Natural killer cell (primary cell): ENCODE data around the gene POLR3K. TPM values are rescaled to one million over a fixed set of nuclear protein-coding genes. Genes with fewer than 3 reads are reported as not detected.

ENCODE experiments used
- ATAC-seq, 3 donors: fragments of 150-1000 bp in 2 of 3; fragments of 200-7000 bp in 1 of 3; cut with Tn5 transposase; 1 replicate in 1 of 3; 2 replicates in 2 of 3; pipeline ENCODE4 v1.10.0; 2021; ENCODE audit warnings: mild to moderate bottlenecking in 2 of 3, moderate library complexity in 2 of 3
- DNase-seq, 2 donors: peaks; one replicate each; pipeline versions ENCODE4 v3.0.0 to v3.0.0-alpha.2; 2013 to 2021; ENCODE audit warnings: mixed read lengths in 1 of 2
- H3K27ac ChIP-seq: one replicate; pipeline ENCODE4 v1.5.1; 2013; ENCODE audit warnings: mild to moderate bottlenecking, low read length
- H3K27me3 ChIP-seq: one replicate; pipeline ENCODE4 v1.6.1; 2013; ENCODE audit warnings: low read length; ENCODE audit not compliant: control insufficient read depth, insufficient read depth
- H3K36me3 ChIP-seq: one replicate; pipeline ENCODE4 v1.6.1; 2013; ENCODE audit warnings: low read length; ENCODE audit not compliant: control insufficient read depth, insufficient read depth
- H3K4me1 ChIP-seq: one replicate; pipeline ENCODE4 v1.6.1; 2013; ENCODE audit warnings: low read length; ENCODE audit not compliant: control insufficient read depth, insufficient read depth
- H3K4me3 ChIP-seq: one replicate; pipeline ENCODE4 v1.5.1; 2013; ENCODE audit warnings: low read length
- H3K9me3 ChIP-seq: one replicate; pipeline ENCODE4 v1.6.1; 2013; ENCODE audit warnings: low read length; ENCODE audit not compliant: control insufficient read depth, insufficient read depth
- H3K27ac Mint-ChIP-seq, 2 donors: one replicate each; pipeline ENCODE4 v1.8.0; 2022; ENCODE audit warnings: mild to moderate bottlenecking in 2 of 2, mixed read lengths in 2 of 2, moderate library complexity in 1 of 2
- H3K27me3 Mint-ChIP-seq, 2 donors: one replicate each; pipeline ENCODE4 v1.8.0; 2022; ENCODE audit warnings: low read depth in 2 of 2, mixed read lengths in 2 of 2
- H3K36me3 Mint-ChIP-seq: one replicate; pipeline ENCODE4 v1.8.0; 2022; ENCODE audit warnings: mixed read lengths
- H3K4me1 Mint-ChIP-seq, 2 donors: one replicate each; pipeline ENCODE4 v1.8.0; 2022; ENCODE audit warnings: mixed read lengths in 2 of 2
- H3K4me3 Mint-ChIP-seq: one replicate; pipeline ENCODE4 v1.8.0; 2022; ENCODE audit warnings: mild to moderate bottlenecking, moderate library complexity, mixed read lengths
- H3K9me3 Mint-ChIP-seq, 2 donors: one replicate each; pipeline ENCODE4 v1.8.0; 2022; ENCODE audit warnings: mixed read lengths in 2 of 2
- WGBS: methylation state at CpG from one replicate; pipeline ENCODE4 v1.1.7; 2013; ENCODE audit warnings: missing lambda C conversion rate; ENCODE audit not compliant: insufficient coverage; 5-methylcytosine and 5-hydroxymethylcytosine counted together
- intact Hi-C: fragments of 100-400 bp; cut with micrococcal nuclease; formaldehyde crosslinking; loops from one replicate; pipeline ENCODE4 v1.14.2; 2022
- total RNA-seq, 4 donors: library from RNA; stranded (reverse); fragments of 120-200 nt in 1 of 4; gene quantifications; one replicate each; pipeline versions ENCODE4 v1.2.3 to v1.2.4, GENCODE V29; 2013 to 2022
- TF ChIP-seq, protein P1 (sequence below): fragments of 200-600 bp; IDR thresholded peaks from one replicate; pipeline ENCODE4 v1.8.0; 2022; ENCODE audit warnings: antibody characterized with exemption

Gene POLR3K
- total RNA-seq, 3 donors from 2014 or later (not counting 1 experiment from before 2014, with no cell fraction given) = 10.6 to 14.6 (median 11.3) TPM

DNA sequence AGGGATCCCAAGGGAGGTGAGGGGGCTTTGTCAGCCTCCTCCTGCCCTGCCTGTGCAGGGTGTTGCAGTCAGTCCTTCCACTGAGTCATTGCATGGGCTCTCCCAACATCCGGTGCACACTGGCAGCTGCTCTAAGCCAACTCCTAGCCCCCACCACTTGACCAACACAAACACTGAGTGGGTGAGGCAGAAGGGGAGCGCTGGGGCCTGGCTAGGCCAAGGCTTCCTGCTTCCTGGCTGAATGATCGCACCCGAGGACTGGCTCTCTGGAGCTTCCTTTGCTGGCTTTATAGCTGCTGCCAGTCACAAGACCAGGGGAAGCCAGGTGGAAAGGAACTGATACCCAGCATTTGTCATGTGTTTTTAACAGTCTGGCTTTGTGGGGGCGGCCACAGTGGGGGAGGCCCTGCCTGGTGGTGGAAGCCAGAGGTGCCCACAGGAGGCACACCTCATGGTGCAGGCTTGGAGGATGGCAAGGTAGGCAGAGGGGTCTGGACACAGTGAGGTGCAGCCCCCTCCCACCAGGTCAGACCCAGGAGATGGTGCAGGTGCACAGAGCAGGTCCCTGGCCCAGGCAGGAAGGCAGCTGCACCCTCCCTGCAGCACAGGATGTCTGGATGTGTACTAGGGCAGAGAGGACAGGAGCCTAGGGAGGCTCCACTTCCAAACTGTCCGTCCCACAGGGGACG lies 31.5 kb upstream of the POLR3K start:
- Histone ChIP-seq H3K27me3 (no peaks in the 10 kb centered on the region), H3K9me3 (no peaks in the 10 kb centered on the region), H3K4me1 (peaks cover 40% of the 10 kb centered on the region), H3K36me3 (peaks cover 26% of the 10 kb centered on the region), H3K27ac (peak overlapping the region; percentile 75), H3K4me3 (no peak overlapping the region)
- peak; percentile 82 to 92 (median 87) for ATAC-seq
- Mint-ChIP-seq H3K27ac (peak overlapping the region; percentile 60 to 87), H3K27me3 (no peaks in the 10 kb centered on the region), H3K4me1 (peaks cover 19 to 38% of the 10 kb centered on the region in 2 donors), H3K4me3 (peak overlapping the region; percentile 75), H3K9me3 (no peaks in the 10 kb centered on the region), H3K36me3 (no peaks in the 10 kb centered on the region)
- TF ChIP-seq, protein P1, sequence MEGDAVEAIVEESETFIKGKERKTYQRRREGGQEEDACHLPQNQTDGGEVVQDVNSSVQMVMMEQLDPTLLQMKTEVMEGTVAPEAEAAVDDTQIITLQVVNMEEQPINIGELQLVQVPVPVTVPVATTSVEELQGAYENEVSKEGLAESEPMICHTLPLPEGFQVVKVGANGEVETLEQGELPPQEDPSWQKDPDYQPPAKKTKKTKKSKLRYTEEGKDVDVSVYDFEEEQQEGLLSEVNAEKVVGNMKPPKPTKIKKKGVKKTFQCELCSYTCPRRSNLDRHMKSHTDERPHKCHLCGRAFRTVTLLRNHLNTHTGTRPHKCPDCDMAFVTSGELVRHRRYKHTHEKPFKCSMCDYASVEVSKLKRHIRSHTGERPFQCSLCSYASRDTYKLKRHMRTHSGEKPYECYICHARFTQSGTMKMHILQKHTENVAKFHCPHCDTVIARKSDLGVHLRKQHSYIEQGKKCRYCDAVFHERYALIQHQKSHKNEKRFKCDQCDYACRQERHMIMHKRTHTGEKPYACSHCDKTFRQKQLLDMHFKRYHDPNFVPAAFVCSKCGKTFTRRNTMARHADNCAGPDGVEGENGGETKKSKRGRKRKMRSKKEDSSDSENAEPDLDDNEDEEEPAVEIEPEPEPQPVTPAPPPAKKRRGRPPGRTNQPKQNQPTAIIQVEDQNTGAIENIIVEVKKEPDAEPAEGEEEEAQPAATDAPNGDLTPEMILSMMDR = no peak
- WGBS = 17% methylated on average over 7 of the region's 7 CpGs
- peak; percentile 36 to 59 for DNase-seq
- intact Hi-C loops = no loop called here

DNA sequence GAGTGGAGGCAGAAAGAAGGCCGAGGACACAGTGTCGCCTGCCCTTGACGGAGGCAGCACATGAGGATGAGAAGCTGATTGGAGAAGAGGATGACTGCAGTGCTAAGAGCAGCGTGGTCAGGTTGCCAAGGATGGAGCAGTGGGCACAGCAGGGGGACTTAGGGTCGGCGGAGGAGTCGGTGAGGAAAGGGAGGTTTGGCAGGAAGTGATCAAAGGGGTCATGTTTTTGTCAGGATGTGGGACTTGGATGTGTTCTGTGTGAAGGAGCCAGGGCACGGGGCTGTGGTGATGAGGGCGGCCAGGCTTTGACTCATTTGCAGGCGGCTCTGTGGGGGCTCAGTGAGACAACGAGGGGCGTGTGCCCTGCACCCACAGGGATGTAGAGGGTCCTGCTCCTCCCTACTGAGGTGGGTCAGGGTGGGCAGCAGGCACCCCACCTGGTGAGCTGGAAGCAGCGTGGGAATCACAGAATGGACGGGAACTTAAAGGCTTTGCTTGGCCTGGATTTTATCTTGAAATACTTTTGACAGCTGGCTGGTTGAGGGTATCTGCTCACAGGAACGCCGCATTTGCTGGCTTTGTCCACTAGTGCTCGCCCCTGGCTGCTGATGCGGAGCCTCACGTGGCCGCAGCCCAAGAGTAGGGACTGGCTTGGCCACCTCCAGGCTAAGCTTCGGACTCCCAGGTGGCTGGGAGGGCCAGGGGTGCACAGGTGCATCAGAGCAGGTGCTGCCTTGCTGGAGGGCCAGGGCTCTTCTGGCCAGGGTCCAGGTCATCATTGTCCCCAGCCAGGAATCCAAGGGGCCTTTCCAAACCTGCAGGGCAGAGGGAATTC lies 30.6 kb upstream of the POLR3K start:
- Histone ChIP-seq H3K27me3 (no peaks in the 10 kb centered on the region), H3K9me3 (no peaks in the 10 kb centered on the region), H3K27ac (peak overlapping the region; percentile 75), H3K4me1 (peaks cover 49% of the 10 kb centered on the region), H3K36me3 (peaks cover 22% of the 10 kb centered on the region), H3K4me3 (no peak overlapping the region)
- Mint-ChIP-seq H3K4me3 (peak overlapping the region; percentile 47), H3K9me3 (no peaks in the 10 kb centered on the region), H3K4me1 (peaks cover 28 to 47% of the 10 kb centered on the region in 2 donors), H3K27me3 (no peaks in the 10 kb centered on the region), H3K36me3 (no peaks in the 10 kb centered on the region), H3K27ac (peak overlapping the region; percentile 60 to 87)
- ATAC-seq (peak in 2 of 3 donors; percentile 21 to 22), DNase-seq (peak in 1 of 2 donors; percentile 15)
- TF ChIP-seq, protein P1 = no peak
- intact Hi-C loops = no loop called here
- 53% methylated on average over 21 of the region's 21 CpGs for WGBS

DNA sequence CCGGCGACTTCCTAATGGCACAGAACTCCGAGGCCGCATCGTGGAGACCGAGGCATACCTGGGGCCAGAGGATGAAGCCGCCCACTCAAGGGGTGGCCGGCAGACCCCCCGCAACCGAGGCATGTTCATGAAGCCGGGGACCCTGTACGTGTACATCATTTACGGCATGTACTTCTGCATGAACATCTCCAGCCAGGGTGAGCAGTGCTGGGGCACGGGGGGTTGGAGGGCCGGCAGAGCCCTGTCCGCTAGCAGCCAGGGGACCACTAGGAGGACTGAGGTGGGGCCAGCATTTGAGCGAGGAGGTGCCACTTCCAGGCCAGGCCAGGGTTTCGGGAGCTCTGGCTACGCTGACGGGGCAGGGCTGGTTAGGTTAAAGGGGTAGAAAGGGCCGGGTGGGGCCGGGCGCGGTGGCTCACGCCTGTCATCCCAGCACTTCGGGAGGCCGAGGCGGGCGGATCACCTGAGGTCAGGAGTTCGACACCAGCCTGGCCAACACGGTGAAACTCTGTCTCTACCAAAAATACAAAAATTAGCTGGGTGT lies 29.7 kb upstream of the POLR3K start:
- Mint-ChIP-seq H3K27ac (peak overlapping the region; percentile 60 to 87), H3K27me3 (no peaks in the 10 kb centered on the region), H3K36me3 (no peaks in the 10 kb centered on the region), H3K4me3 (peak overlapping the region; percentile 42), H3K4me1 (peaks cover 33 to 53% of the 10 kb centered on the region in 2 donors), H3K9me3 (no peaks in the 10 kb centered on the region)
- Histone ChIP-seq H3K36me3 (peaks cover 16% of the 10 kb centered on the region), H3K9me3 (no peaks in the 10 kb centered on the region), H3K27me3 (no peaks in the 10 kb centered on the region), H3K27ac (no peak overlapping the region), H3K4me1 (peaks cover 55% of the 10 kb centered on the region), H3K4me3 (no peak overlapping the region)
- 95% methylated on average over 28 of the region's 31 CpGs for WGBS
- TF ChIP-seq, protein P1 = no peak
- ATAC-seq (no peak), DNase-seq (no peak)
- intact Hi-C loops = no loop called here
